Endodermal cell (in vitro differentiated cells): ENCODE data around the gene CACNA1A. TPM values are rescaled to one million over a fixed set of nuclear protein-coding genes. Genes with fewer than 3 reads are reported as not detected.

Experiments
- DNase-seq: peaks from one replicate; pipeline ENCODE4 v3.0.0-alpha.2; 2017
- H3K27ac ChIP-seq: 2 replicates; pipeline ENCODE4 v1.5.1; 2013; ENCODE audit warnings: mild to moderate bottlenecking, low read depth, low read length, moderate library complexity
- H3K27me3 ChIP-seq: 2 replicates; pipeline ENCODE4 v1.6.1; 2013; ENCODE audit warnings: mild to moderate bottlenecking, low read length, moderate library complexity; ENCODE audit not compliant: insufficient read depth, control insufficient read depth, poor library complexity, severe bottlenecking
- H3K36me3 ChIP-seq: 2 replicates; pipeline ENCODE4 v1.7.0; 2013; ENCODE audit warnings: mild to moderate bottlenecking, low read length, moderate library complexity; ENCODE audit not compliant: control insufficient read depth, insufficient read depth
- H3K4me1 ChIP-seq: one replicate; pipeline ENCODE4 v1.7.0; 2013; ENCODE audit warnings: low read length; ENCODE audit not compliant: control insufficient read depth, insufficient read depth
- H3K4me3 ChIP-seq: 2 replicates; pipeline ENCODE4 v1.5.1; 2013; ENCODE audit warnings: mild to moderate bottlenecking, low read length, moderate library complexity
- H3K9ac ChIP-seq: 2 replicates; pipeline ENCODE4 v1.6.1; 2013; ENCODE audit warnings: mild to moderate bottlenecking, low read length, moderate library complexity; ENCODE audit not compliant: poor library complexity, severe bottlenecking; ENCODE audit errors: extremely low read depth
- H3K9me3 ChIP-seq: 2 replicates; pipeline ENCODE4 v1.6.1; 2013; ENCODE audit warnings: mild to moderate bottlenecking, low read length, moderate library complexity; ENCODE audit not compliant: control insufficient read depth
- H3K27ac Mint-ChIP-seq: 2 replicates; pipeline ENCODE4 v1.8.0; 2020; ENCODE audit warnings: mixed read lengths
- H3K27me3 Mint-ChIP-seq: 2 replicates; pipeline ENCODE4 v1.8.0; 2021; ENCODE audit warnings: mild to moderate bottlenecking, mixed read lengths; ENCODE audit not compliant: insufficient read depth
- H3K36me3 Mint-ChIP-seq: 2 replicates; pipeline ENCODE4 v1.8.0; 2020; ENCODE audit warnings: low read depth, mixed read lengths
- H3K4me1 Mint-ChIP-seq: 2 replicates; pipeline ENCODE4 v1.8.0; 2020; ENCODE audit warnings: mixed read lengths
- H3K4me3 Mint-ChIP-seq: 2 replicates; pipeline ENCODE4 v1.8.0; 2020; ENCODE audit warnings: mild to moderate bottlenecking, moderate library complexity, mixed read lengths
- H3K9me3 Mint-ChIP-seq: 2 replicates; pipeline ENCODE4 v1.8.0; 2020; ENCODE audit warnings: mild to moderate bottlenecking, mixed read lengths
- WGBS, 2 experiments: methylation state at CpG; one replicate each; pipeline versions ENCODE4 v1.1.5 to v1.1.7; 2013; ENCODE audit warnings: missing lambda C conversion rate in 2 of 2, mixed read lengths in 1 of 2; ENCODE audit not compliant: insufficient coverage in 1 of 2, insufficient read length in 1 of 2; 5-methylcytosine and 5-hydroxymethylcytosine counted together
- total RNA-seq, 2 donors: library from RNA; stranded (reverse); fragmentation: NEBNext Ultra II Directional in 1 of 2; extraction: Animal tissue kit (Norgen Biotek cat#: 25700) in 1 of 2; gene quantifications; 2 replicates in 1 of 2; 3 replicates in 1 of 2; pipeline ENCODE4 v1.2.1, GENCODE V29; 2021
- TF ChIP-seq, protein P1 (sequence below): fragments of 200-600 bp; sonication (generic); conservative IDR thresholded peaks from 2 replicates; pipeline ENCODE4 v1.5.0; 2021; ENCODE audit warnings: antibody characterized with exemption, mild to moderate bottlenecking

CACNA1A gene
- total RNA-seq, 2 donors from 2014 or later: 8.0 to 10.6 TPM

DNA sequence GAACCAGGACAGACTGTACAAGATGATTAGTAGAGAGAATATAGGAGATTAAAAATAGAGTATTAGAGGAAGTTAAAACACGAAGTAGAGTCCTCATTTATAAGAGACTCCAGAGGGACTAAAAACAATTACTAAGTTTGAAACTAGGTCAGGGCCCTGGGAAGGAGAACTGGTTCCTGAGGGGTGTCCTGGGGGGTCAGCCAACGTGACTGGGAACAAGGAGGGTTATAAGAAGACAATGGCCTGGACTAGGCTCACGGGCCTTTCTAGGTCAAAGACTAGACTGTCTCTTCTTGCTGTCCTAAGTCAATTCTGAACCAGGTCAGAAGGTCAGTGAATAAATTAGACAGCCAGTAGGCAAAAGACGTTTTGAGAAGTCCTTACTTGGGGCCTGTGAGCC lies 190.8 kb downstream of the CACNA1A start:
- Histone ChIP-seq H3K27ac (no peak overlapping the region), H3K9ac (no peak overlapping the region), H3K27me3 (no peaks in the 10 kb centered on the region), H3K4me1 (no peaks in the 10 kb centered on the region), H3K36me3 (no peaks in the 10 kb centered on the region), H3K9me3 (peaks cover 7% of the 10 kb centered on the region), H3K4me3 (no peak overlapping the region)
- WGBS, 2 experiments: 85 to 86% methylated on average over 2 to 4 of the region's 4 CpGs
- Mint-ChIP-seq H3K4me1 (no peaks in the 10 kb centered on the region), H3K4me3 (no peak overlapping the region), H3K36me3 (peaks cover 5% of the 10 kb centered on the region), H3K9me3 (peaks cover 12% of the 10 kb centered on the region), H3K27ac (no peak overlapping the region), H3K27me3 (peaks cover 3% of the 10 kb centered on the region)
- DNase-seq: no peak
- TF ChIP-seq, protein P1, sequence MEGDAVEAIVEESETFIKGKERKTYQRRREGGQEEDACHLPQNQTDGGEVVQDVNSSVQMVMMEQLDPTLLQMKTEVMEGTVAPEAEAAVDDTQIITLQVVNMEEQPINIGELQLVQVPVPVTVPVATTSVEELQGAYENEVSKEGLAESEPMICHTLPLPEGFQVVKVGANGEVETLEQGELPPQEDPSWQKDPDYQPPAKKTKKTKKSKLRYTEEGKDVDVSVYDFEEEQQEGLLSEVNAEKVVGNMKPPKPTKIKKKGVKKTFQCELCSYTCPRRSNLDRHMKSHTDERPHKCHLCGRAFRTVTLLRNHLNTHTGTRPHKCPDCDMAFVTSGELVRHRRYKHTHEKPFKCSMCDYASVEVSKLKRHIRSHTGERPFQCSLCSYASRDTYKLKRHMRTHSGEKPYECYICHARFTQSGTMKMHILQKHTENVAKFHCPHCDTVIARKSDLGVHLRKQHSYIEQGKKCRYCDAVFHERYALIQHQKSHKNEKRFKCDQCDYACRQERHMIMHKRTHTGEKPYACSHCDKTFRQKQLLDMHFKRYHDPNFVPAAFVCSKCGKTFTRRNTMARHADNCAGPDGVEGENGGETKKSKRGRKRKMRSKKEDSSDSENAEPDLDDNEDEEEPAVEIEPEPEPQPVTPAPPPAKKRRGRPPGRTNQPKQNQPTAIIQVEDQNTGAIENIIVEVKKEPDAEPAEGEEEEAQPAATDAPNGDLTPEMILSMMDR: no peak

DNA sequence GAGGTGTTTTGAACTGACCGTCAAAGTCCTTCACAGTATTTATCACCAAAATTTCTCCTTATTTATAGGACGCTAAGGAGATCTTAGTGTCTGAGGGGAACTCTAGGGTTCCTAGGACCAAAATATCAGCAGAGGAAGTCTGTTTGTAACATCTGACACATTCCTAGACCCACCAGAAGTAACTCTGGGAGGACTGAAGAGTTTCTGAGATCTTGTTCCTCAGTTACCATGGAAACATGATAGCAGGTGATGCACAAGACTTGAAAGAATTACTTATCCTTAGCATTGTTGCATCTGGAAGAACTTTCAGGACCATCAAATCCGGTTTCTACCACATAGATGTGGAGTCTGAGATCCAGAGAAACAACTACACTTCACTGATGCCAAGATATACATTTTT lies 191.5 kb downstream of the CACNA1A start:
- Mint-ChIP-seq H3K4me3 (no peak overlapping the region), H3K36me3 (peaks cover 5% of the 10 kb centered on the region), H3K27me3 (peaks cover 3% of the 10 kb centered on the region), H3K9me3 (peaks cover 12% of the 10 kb centered on the region), H3K27ac (no peak overlapping the region), H3K4me1 (no peaks in the 10 kb centered on the region)
- DNase-seq: no peak
- no peak overlapping the region for H3K9ac ChIP-seq
- TF ChIP-seq, protein P1: no peak
- H3K9me3 ChIP-seq: peaks cover 7% of the 10 kb centered on the region
- no peak overlapping the region for H3K27ac ChIP-seq
- no peak overlapping the region for H3K4me3 ChIP-seq
- H3K36me3 ChIP-seq: no peaks in the 10 kb centered on the region
- 86% methylated on average over 1 to 3 of the region's 3 CpGs for WGBS, 2 experiments
- H3K4me1 ChIP-seq: no peaks in the 10 kb centered on the region
- H3K27me3 ChIP-seq: no peaks in the 10 kb centered on the region

DNA sequence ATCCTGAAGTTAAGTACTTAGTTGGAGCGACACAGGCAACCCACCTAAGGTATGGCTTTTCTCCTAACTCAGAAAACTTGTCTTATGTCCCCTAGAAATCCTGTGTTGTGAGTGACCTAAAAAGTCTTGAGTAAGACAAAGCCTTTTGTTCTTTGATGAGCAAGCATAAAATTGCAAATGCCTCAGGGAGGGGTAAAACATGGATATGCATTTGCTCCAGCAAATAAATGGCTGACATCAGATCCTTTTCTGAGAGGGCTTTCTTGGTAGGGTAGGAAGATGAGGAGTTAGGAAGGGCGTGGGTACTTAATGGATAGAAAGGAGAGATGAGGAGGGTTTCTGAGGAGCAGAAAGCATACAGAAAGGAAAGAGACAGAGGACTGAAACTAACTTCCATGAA lies 192.4 kb downstream of the CACNA1A start:
- Histone ChIP-seq H3K9me3 (peaks cover 7% of the 10 kb centered on the region), H3K4me1 (no peaks in the 10 kb centered on the region), H3K27ac (no peak overlapping the region), H3K27me3 (no peaks in the 10 kb centered on the region), H3K4me3 (no peak overlapping the region), H3K36me3 (no peaks in the 10 kb centered on the region), H3K9ac (no peak overlapping the region)
- peaks cover 12% of the 10 kb centered on the region for H3K9me3 Mint-ChIP-seq
- H3K27me3 Mint-ChIP-seq: peaks cover 3% of the 10 kb centered on the region
- peaks cover 5% of the 10 kb centered on the region for H3K36me3 Mint-ChIP-seq
- H3K27ac Mint-ChIP-seq: no peak overlapping the region
- TF ChIP-seq, protein P1: no peak
- H3K4me1 Mint-ChIP-seq: no peaks in the 10 kb centered on the region
- DNase-seq: no peak
- H3K4me3 Mint-ChIP-seq: no peak overlapping the region
- 72 to 80% methylated on average over 1 to 2 of the region's 2 CpGs for WGBS, 2 experiments
